ENCODE measurements around the gene MTHFSD. TPM values are rescaled to one million over a fixed set of nuclear protein-coding genes. Genes with fewer than 3 reads are reported as not detected.

MTHFSD gene
- total and polyA plus RNA-seq, 2 of the 8 experiments (the other 6 are each of a cell fraction or from before 2014, with no cell fraction given): 7.1 to 9.8 TPM

DNA sequence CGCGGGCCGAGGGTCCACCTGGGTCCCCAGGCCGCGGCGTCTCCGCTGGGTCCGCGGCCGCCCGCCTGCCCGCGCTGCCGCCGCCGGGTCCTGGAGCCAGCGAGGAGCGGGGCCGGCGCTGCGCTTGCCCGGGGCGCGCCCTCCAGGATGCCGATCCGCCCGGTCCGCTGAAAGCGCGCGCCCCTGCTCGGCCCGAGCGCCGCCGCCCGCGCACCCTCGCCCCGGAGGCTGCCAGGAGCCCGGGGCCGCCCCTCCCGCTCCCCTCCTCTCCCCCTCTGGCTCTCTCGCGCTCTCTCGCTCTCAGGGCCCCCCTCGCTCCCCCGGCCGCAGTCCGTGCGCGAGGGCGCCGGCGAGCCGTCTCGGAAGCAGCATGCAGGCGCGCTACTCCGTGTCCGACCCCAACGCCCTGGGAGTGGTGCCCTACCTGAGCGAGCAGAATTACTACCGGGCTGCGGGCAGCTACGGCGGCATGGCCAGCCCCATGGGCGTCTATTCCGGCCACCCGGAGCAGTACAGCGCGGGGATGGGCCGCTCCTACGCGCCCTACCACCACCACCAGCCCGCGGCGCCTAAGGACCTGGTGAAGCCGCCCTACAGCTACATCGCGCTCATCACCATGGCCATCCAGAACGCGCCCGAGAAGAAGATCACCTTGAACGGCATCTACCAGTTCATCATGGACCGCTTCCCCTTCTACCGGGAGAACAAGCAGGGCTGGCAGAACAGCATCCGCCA, 12.1 kb upstream of the MTHFSD start:
- Histone ChIP-seq H4K20me1 (replicated peaks in 1 of 2; ENCODE audit: control insufficient read depth in 1 of 2, insufficient read depth in 2 of 2, low read length in 2 of 2) (peaks cover 9 to 17% of the 10 kb centered on the region in 2 experiments), H3K9ac (replicated peaks in 1 of 4; ENCODE audit: extremely low read depth in 1 of 4, low read depth in 3 of 4, low read length in 3 of 4) (no peak overlapping the region), H3K36me3 (ENCODE audit: control insufficient read depth in 2 of 4, insufficient read depth in 4 of 4, low read length in 3 of 4) (peaks cover 0 to 10% (median 0%) of the 10 kb centered on the region in 4 experiments; a peak in 1 of 8 replicates), H2BK120ac (replicated peaks; ENCODE audit: low read depth, low read length) (no peak overlapping the region), H2BK12ac (ENCODE audit: low read depth, low read length) (no peak overlapping the region), H2BK5ac (ENCODE audit: low read depth, low read length) (no peak overlapping the region), H4K91ac (replicated peaks; ENCODE audit: insufficient read length, low read length) (no peak overlapping the region), H3K27me3 (replicated peaks in 1 of 4; ENCODE audit: control insufficient read depth in 3 of 4, extremely low read depth in 1 of 4, insufficient read depth in 3 of 4, low read length in 3 of 4) (peaks cover 71 to 91% (median 81%) of the 10 kb centered on the region in 4 experiments), H3K18ac (ENCODE audit: extremely low read depth, low read length) (peak overlapping the region; percentile 7; the same call in 1 of the 2 replicates), H3K23ac (ENCODE audit: insufficient read length) (no peak overlapping the region), H3K79me1 (ENCODE audit: low read depth, low read length) (no peaks in the 10 kb centered on the region), H3K14ac (ENCODE audit: insufficient read length) (no peak overlapping the region), H2BK20ac (ENCODE audit: low read length) (no peak overlapping the region), H4K8ac (ENCODE audit: extremely low read depth, insufficient read depth, low read length) (no peak overlapping the region), H3K4ac (replicated peaks; ENCODE audit: insufficient read length, low read depth, low read length) (no peak overlapping the region), H3K4me1 (replicated peaks in 1 of 4; ENCODE audit: control insufficient read depth in 3 of 4, insufficient read depth in 4 of 4, low read length in 3 of 4) (peaks cover 9 to 28% (median 14%) of the 10 kb centered on the region in 4 experiments), H3K79me2 (ENCODE audit: control insufficient read depth in 1 of 2, insufficient read depth in 2 of 2, low read length in 2 of 2) (no peaks in the 10 kb centered on the region), H3K27ac (ENCODE audit: low read depth, low read length) (no peak overlapping the region), H3K9me3 (ENCODE audit: insufficient read depth in 2 of 2, low read depth in 1 of 2, low read length in 1 of 2) (no peaks in the 10 kb centered on the region; a peak in 1 of 4 replicates), H3K56ac (replicated peaks; ENCODE audit: insufficient read length, low read depth, low read length) (no peak overlapping the region), H4K5ac (ENCODE audit: insufficient read length, low read depth, low read length) (no peak overlapping the region), H2AFZ (ENCODE audit: low read length) (no peak overlapping the region), H2AK5ac (ENCODE audit: low read depth, low read length) (no peak overlapping the region), H2BK15ac (ENCODE audit: low read length) (no peak overlapping the region), H3K4me2 (ENCODE audit: insufficient read depth in 1 of 2, low read depth in 2 of 2, low read length in 2 of 2) (peak overlapping the region; percentile 56 to 67), H3K4me3 (ENCODE audit: extremely low read depth in 1 of 4, insufficient read depth in 2 of 4, low read depth in 3 of 4, low read length in 4 of 4) (peak overlapping the region; percentile 24 to 60 (median 33)), H3K23me2 (ENCODE audit: low read depth, low read length) (peaks cover 2% of the 10 kb centered on the region; the same call in 1 of the 2 replicates)
- FAIRE-seq: no peak
- CTCF ChIA-PET (ENCODE audit: partially characterized antibody): interaction anchor here (1.4 kb wide), 1 partner anchor 492 kb away, joined by 3 read pairs; no protein-coding TSS in a partner anchor
- WGBS, 2 experiments (ENCODE audit: extremely low coverage in 1 of 2, insufficient coverage in 1 of 2, insufficient read length in 1 of 2, insufficient replicate concordance in 2 of 2, low coverage in 1 of 2, low lambda C conversion rate in 2 of 2, missing lambda C conversion rate in 1 of 2): 1% methylated on average over 43 of the region's 88 CpGs; no CpG with 5 or more reads in 1 of the 2 experiments
- POLR2A ChIA-PET (ENCODE audit: partially characterized antibody): no interaction called here
- DNase-seq (ENCODE audit: low read depth in 1 of 2, low spot score in 2 of 2): peak in 1 of 2 experiments; percentile 77
- no peak for TF ChIP-seq RBBP5 (IDR thresholded peaks at IDR 0.05; ENCODE audit: borderline replicate concordance, low read depth, low read length)
- no peak for TF ChIP-seq NANOG (IDR thresholded peaks at IDR 0.05; ENCODE audit: insufficient read depth, low read depth, low read length, poor library complexity, severe bottlenecking)

All from H1 (cell line).